H9 (cell line): ENCODE data around the gene RPRD1B. TPM values are rescaled to one million over a fixed set of nuclear protein-coding genes. Genes with fewer than 3 reads are reported as not detected.

Source experiments
- DNase-seq: peaks from one replicate; pipeline ENCODE4 v3.0.0-alpha.2; 2017
- H2AFZ ChIP-seq: one replicate; pipeline ENCODE4 v1.6.1; 2013; ENCODE audit warnings: mild to moderate bottlenecking, low read length, control low read depth, moderate library complexity
- H2AK5ac ChIP-seq: 2 replicates; pipeline ENCODE4 v1.6.1; 2013; ENCODE audit warnings: low read length, control low read depth, mixed read lengths; ENCODE audit not compliant: insufficient read length
- H2BK120ac ChIP-seq: one replicate; pipeline ENCODE4 v1.6.1; 2013; ENCODE audit warnings: low read depth, mild to moderate bottlenecking, low read length, control low read depth, inconsistent platforms; ENCODE audit not compliant: poor library complexity, severe bottlenecking
- H2BK12ac ChIP-seq: 2 replicates; pipeline ENCODE4 v1.6.1; 2013; ENCODE audit warnings: low read length, control low read depth, mixed read lengths, low read depth; ENCODE audit not compliant: insufficient read length
- H2BK15ac ChIP-seq: 2 replicates; pipeline ENCODE4 v1.6.1; 2013; ENCODE audit warnings: low read depth, low read length, control low read depth
- H2BK20ac ChIP-seq: one replicate; pipeline ENCODE4 v1.6.1; 2013; ENCODE audit warnings: low read depth, mild to moderate bottlenecking, low read length, control low read depth, inconsistent platforms; ENCODE audit not compliant: poor library complexity, severe bottlenecking
- H2BK5ac ChIP-seq: 2 replicates; pipeline ENCODE4 v1.6.1; 2013; ENCODE audit warnings: low read length, control low read depth, mixed read lengths; ENCODE audit not compliant: insufficient read length
- H3K14ac ChIP-seq: 2 replicates; pipeline ENCODE4 v1.6.1; 2013; ENCODE audit warnings: low read length, control low read depth; ENCODE audit not compliant: insufficient read depth
- H3K18ac ChIP-seq: 2 replicates; pipeline ENCODE4 v1.6.1; 2013; ENCODE audit warnings: low read depth, mild to moderate bottlenecking, mixed read lengths, low read length, control low read depth; ENCODE audit not compliant: insufficient read length
- H3K23ac ChIP-seq: 2 replicates; pipeline ENCODE4 v1.6.1; 2013; ENCODE audit warnings: low read length, control low read depth, mixed read lengths, low read depth; ENCODE audit not compliant: insufficient read length
- H3K23me2 ChIP-seq: 2 replicates; pipeline ENCODE4 v1.6.1; 2013; ENCODE audit warnings: low read depth, mild to moderate bottlenecking, mixed read lengths, low read length, control low read depth; ENCODE audit not compliant: insufficient read length, poor library complexity, severe bottlenecking
- H3K27ac ChIP-seq: 2 replicates; pipeline ENCODE4 v1.5.1; 2013; ENCODE audit warnings: low read length, control low read depth, mixed read lengths, low read depth; ENCODE audit not compliant: insufficient read length
- H3K27me3 ChIP-seq: 2 replicates; pipeline ENCODE4 v1.6.1; 2013; ENCODE audit warnings: low read length, control low read depth, inconsistent platforms; ENCODE audit not compliant: insufficient read depth
- H3K4ac ChIP-seq: 2 replicates; pipeline ENCODE4 v1.6.1; 2013; ENCODE audit warnings: low read depth, mild to moderate bottlenecking, control low read depth, inconsistent platforms, low read length, moderate library complexity
- H3K4me1 ChIP-seq: 2 replicates; pipeline ENCODE4 v1.6.1; 2013; ENCODE audit warnings: low read length, control low read depth, inconsistent platforms; ENCODE audit not compliant: insufficient read depth
- H3K4me2 ChIP-seq: 2 replicates; pipeline ENCODE4 v1.6.1; 2013; ENCODE audit warnings: low read length, control low read depth, mixed read lengths; ENCODE audit not compliant: insufficient read length, insufficient read depth
- H3K56ac ChIP-seq: 2 replicates; pipeline ENCODE4 v1.6.1; 2013; ENCODE audit warnings: low read depth, mild to moderate bottlenecking, mixed read lengths, low read length, control low read depth; ENCODE audit not compliant: insufficient read length
- H3K79me1 ChIP-seq: 2 replicates; pipeline ENCODE4 v1.6.1; 2013; ENCODE audit warnings: low read depth, mild to moderate bottlenecking, moderate library complexity, low read length, control low read depth, inconsistent platforms; ENCODE audit not compliant: insufficient read depth, poor library complexity, severe bottlenecking
- H3K79me2 ChIP-seq: 2 replicates; pipeline ENCODE4 v1.6.1; 2013; ENCODE audit warnings: low read length, control low read depth, inconsistent platforms; ENCODE audit not compliant: insufficient read depth
- H3K9ac ChIP-seq: 2 replicates; pipeline ENCODE4 v1.6.1; 2013; ENCODE audit warnings: low read length, control low read depth, mixed read lengths; ENCODE audit not compliant: insufficient read length; ENCODE audit errors: extremely low read depth
- H3K9me3 ChIP-seq: one replicate; pipeline ENCODE4 v1.6.1; 2013; ENCODE audit warnings: low read depth, low read length, inconsistent platforms; ENCODE audit not compliant: control insufficient read depth
- H3T11ph ChIP-seq: one replicate; pipeline ENCODE4 v1.6.1; 2013; ENCODE audit warnings: mild to moderate bottlenecking, low read length, control low read depth, inconsistent platforms
- H4K20me1 ChIP-seq: one replicate; pipeline ENCODE4 v1.6.1; 2013; ENCODE audit not compliant: control insufficient read depth, insufficient read length, insufficient read depth
- H4K5ac ChIP-seq: 2 replicates; pipeline ENCODE4 v1.6.1; 2013; ENCODE audit warnings: low read depth, mild to moderate bottlenecking, mixed read lengths, low read length, control low read depth; ENCODE audit not compliant: insufficient read length
- H4K8ac ChIP-seq: replicated peaks from 2 replicates; pipeline ENCODE4 v1.6.1; 2013; ENCODE audit warnings: low read length, control low read depth, mixed read lengths, low read depth; ENCODE audit not compliant: insufficient read length
- H4K91ac ChIP-seq: 2 replicates; pipeline ENCODE4 v1.6.1; 2013; ENCODE audit warnings: low read depth, mild to moderate bottlenecking, moderate library complexity, mixed read lengths, low read length, control low read depth; ENCODE audit not compliant: insufficient read length
- H3K27ac Mint-ChIP-seq, 3 experiments: 2 replicates in 2 of 3; 3 replicates in 1 of 3; pipeline ENCODE4 v1.8.0; 2020 to 2021; ENCODE audit warnings: mixed read lengths in 3 of 3, mild to moderate bottlenecking in 1 of 3, moderate library complexity in 1 of 3
- H3K27me3 Mint-ChIP-seq: 2 replicates; pipeline ENCODE4 v1.8.0; 2021; ENCODE audit warnings: low read depth, mild to moderate bottlenecking, moderate library complexity, mixed read lengths
- H3K36me3 Mint-ChIP-seq, 3 experiments: 2 replicates in 2 of 3; 3 replicates in 1 of 3; pipeline ENCODE4 v1.8.0; 2020 to 2021; ENCODE audit warnings: low read depth in 3 of 3, mixed read lengths in 3 of 3; ENCODE audit not compliant: insufficient read depth in 1 of 3
- H3K4me1 Mint-ChIP-seq, 2 experiments: 2 replicates each; pipeline ENCODE4 v1.8.0; 2020; ENCODE audit warnings: mixed read lengths in 2 of 2
- H3K4me3 Mint-ChIP-seq, 2 experiments: 2 replicates in 1 of 2; 3 replicates in 1 of 2; pipeline ENCODE4 v1.8.0; 2020 to 2021; ENCODE audit warnings: mild to moderate bottlenecking in 2 of 2, mixed read lengths in 2 of 2, moderate library complexity in 1 of 2
- H3K9me3 Mint-ChIP-seq, 2 experiments: 2 replicates in 1 of 2; 3 replicates in 1 of 2; pipeline ENCODE4 v1.8.0; 2020; ENCODE audit warnings: mild to moderate bottlenecking in 2 of 2, mixed read lengths in 2 of 2, moderate library complexity in 1 of 2
- CTCF ChIP-seq: fragments of 200-600 bp; sonication (generic); conservative IDR thresholded peaks from 3 replicates; pipeline ENCODE4 v1.8.0; 2021; ENCODE audit warnings: antibody characterized with exemption, mild to moderate bottlenecking
- WGBS: extraction: QIAGEN DNeasy Blood & Tissue Kit; methylation state at CpG from one replicate; pipeline ENCODE4 v1.1.7; 2013; ENCODE audit warnings: missing lambda C conversion rate, low lambda C conversion rate, mixed read lengths; ENCODE audit not compliant: insufficient read length; ENCODE audit errors: extremely low coverage; 5-methylcytosine and 5-hydroxymethylcytosine counted together
- total RNA-seq: library from RNA; stranded (reverse); gene quantifications from 2 replicates; pipeline ENCODE4 v1.2.1, GENCODE V29; 2021

RPRD1B gene
- total RNA-seq, 1 experiment from 2014 or later, result 34.3 TPM

- no peaks in the 10 kb centered on the region; the same call in 1 of the 2 replicates for H3K4me1 ChIP-seq
- no peak overlapping the region for H2BK120ac ChIP-seq
- no peak overlapping the region for H4K5ac ChIP-seq
- Mint-ChIP-seq H3K4me3 (peak overlapping the region; percentile 96 to 97), H3K9me3 (peaks cover 0 to 1% of the 10 kb centered on the region in 2 experiments; a peak in 3 of 5 replicates), H3K27ac (peak overlapping the region in 2 of 3 experiments; percentile 11 to 99; a peak in 1 of 7 replicates), H3K27me3 (no peaks in the 10 kb centered on the region), H3K4me1 (peaks cover 32 to 40% of the 10 kb centered on the region in 2 experiments), H3K36me3 (peaks cover 19 to 36% (median 29%) of the 10 kb centered on the region in 3 experiments)
- no peak overlapping the region for H3K23ac ChIP-seq
- H2BK5ac ChIP-seq, result no peak overlapping the region
- no peak overlapping the region for H2BK15ac ChIP-seq
- H4K91ac ChIP-seq, result no peak overlapping the region
- H4K8ac ChIP-seq, result no peak overlapping the region
- H2BK20ac ChIP-seq, result no peak overlapping the region
- H3K18ac ChIP-seq, result no peak overlapping the region
- H3K79me1 ChIP-seq, result peaks cover 19% of the 10 kb centered on the region
- peak overlapping the region; percentile 74 for H3K4me2 ChIP-seq
- peaks cover 11% of the 10 kb centered on the region for H3K23me2 ChIP-seq
- H3K79me2 ChIP-seq, result peaks cover 27% of the 10 kb centered on the region; the same call in 1 of the 2 replicates
- no peak overlapping the region for H3T11ph ChIP-seq
- H3K4ac ChIP-seq, result no peak overlapping the region
- no peak for TF ChIP-seq CTCF
- H2AFZ ChIP-seq, result no peak overlapping the region
- no CpG with 5 or more reads among the region's 6 CpGs for WGBS
- no peaks in the 10 kb centered on the region for H4K20me1 ChIP-seq
- H3K9me3 ChIP-seq, result no peaks in the 10 kb centered on the region
- no peak overlapping the region for H3K14ac ChIP-seq
- H3K56ac ChIP-seq, result no peak overlapping the region
- no peak overlapping the region for H3K27ac ChIP-seq
- no peaks in the 10 kb centered on the region for H3K27me3 ChIP-seq
- H3K9ac ChIP-seq, result no peak overlapping the region
- no peak overlapping the region for H2BK12ac ChIP-seq
- no peak for DNase-seq
- no peak overlapping the region for H2AK5ac ChIP-seq
These were observed 1.4 kb downstream of the RPRD1B start for GRCh38 chr20:38034961-38035360.
